T-helper 22 cell (primary cell): ENCODE results near the gene NPIPB12.
"Not testable (repeated sequence)": the region's sequence is repeated elsewhere in the genome, so short reads cannot be mapped to it uniquely, and the experiment has no call there.

Experiments
- DNase-seq: peaks from one replicate; pipeline ENCODE4 v3.0.0-alpha.2; 2020; ENCODE audit warnings: low read depth

Gene NPIPB12

GRCh38 chr16:29506308-29506707, at the start of gene NPIPB12:
NPIPB12 (minus strand) TSS chr16:29506408.
- not testable (repeated sequence) for DNase-seq

GRCh38 chr16:29521520-29521919, 15.3 kb upstream of the NPIPB12 start:
- DNase-seq, result not testable (repeated sequence)

GRCh38 chr16:29482276-29482675, 23.9 kb downstream of the NPIPB12 start:
- DNase-seq, result not testable (repeated sequence)

- not testable (repeated sequence) for DNase-seq
These were observed 34.1 kb downstream of the NPIPB12 start for GRCh38 chr16:29472065-29472464.

- peak; percentile 24 for DNase-seq
These were observed 36.5 kb downstream of the NPIPB12 start for GRCh38 chr16:29469660-29470059.

- not testable (repeated sequence) for DNase-seq
These were observed 38.4 kb downstream of the NPIPB12 start for GRCh38 chr16:29467654-29468366.

GRCh38 chr16:29466904-29467303, 39.3 kb downstream of the NPIPB12 start:
- not testable (repeated sequence) for DNase-seq

- DNase-seq, result not testable (repeated sequence)
These were observed 40.0 kb downstream of the NPIPB12 start for GRCh38 chr16:29465985-29466824.

- not testable (repeated sequence) for DNase-seq
These were observed 45.6 kb downstream of the NPIPB12 start for GRCh38 chr16:29460647-29461030.

- not testable (repeated sequence) for DNase-seq
These were observed 46.2 kb downstream of the NPIPB12 start, which contains the start of gene SULT1A4 for GRCh38 chr16:29459706-29460646. SULT1A4 (plus strand) TSS chr16:29459913; CDS start chr16:29461386, 1,473 bp downstream.

- not testable (repeated sequence) for DNase-seq
These were observed 48.5 kb downstream of the NPIPB12 start for GRCh38 chr16:29457660-29458059.

- not testable (repeated sequence) for DNase-seq
These were observed 51.4 kb downstream of the NPIPB12 start for GRCh38 chr16:29454828-29455227.

- DNase-seq, result not testable (repeated sequence)
These were observed 51.9 kb downstream of the NPIPB12 start, which contains the start of the genes BOLA2 and SLX1B for GRCh38 chr16:29454269-29454668. BOLA2 (minus strand) TSS chr16:29454351; CDS start chr16:29454253, 98 bp downstream. SLX1B (plus strand) TSS chr16:29454533.

- not testable (repeated sequence) for DNase-seq
These were observed 52.5 kb downstream of the NPIPB12 start for GRCh38 chr16:29453754-29454153.
